GM12892 (cell line): Measurements from ENCODE around the gene USP35.
"Not testable (repeated sequence)": the region's sequence is repeated elsewhere in the genome, so short reads cannot be mapped to it uniquely, and the experiment has no call there.

ENCODE experiments used
- DNase-seq: peaks from one replicate; pipeline ENCODE4 v3.0.0; 2011; ENCODE audit not compliant: insufficient read length
- FAIRE-seq: peaks from 2 replicates; lab custom pipeline; 2011; peaks lifted over from hg19 to GRCh38; lab: Jason Lieb, UNC
- POLR2A ChIP-seq: IDR thresholded peaks from 2 replicates; pipeline ENCODE4 v1.6.1; 2011; ENCODE audit warnings: low read depth, low read length, control low read depth
- POLR2AphosphoS5 ChIP-seq: IDR thresholded peaks from 2 replicates; pipeline ENCODE4 v1.6.1; 2011; ENCODE audit warnings: low read depth, low read length, control low read depth
- TAF1 ChIP-seq: IDR thresholded peaks from 2 replicates; pipeline ENCODE4 v1.6.1; 2011; ENCODE audit warnings: low read depth, mild to moderate bottlenecking, control low read depth, low read length, borderline replicate concordance

The USP35 gene

GRCh38 chr11:78221396-78222315, 32.9 kb downstream of the USP35 start:
- no peak for DNase-seq
- FAIRE-seq: no peak
- TF ChIP-seq POLR2AphosphoS5 (no peak), TAF1 (no peak), POLR2A (no peak)

- not testable (repeated sequence) for DNase-seq, FAIRE-seq
Observed at GRCh38 chr11:78222726-78223125, 34.0 kb downstream of the USP35 start.

GRCh38 chr11:78223320-78223954, 34.7 kb downstream of the USP35 start:
- DNase-seq (peak; percentile 47), FAIRE-seq (peak; percentile 95)
- TF ChIP-seq POLR2AphosphoS5 (no peak), POLR2A (no peak), TAF1 (no peak)

GRCh38 chr11:78224506-78224905, 35.8 kb downstream of the USP35 start:
- no peak for FAIRE-seq
- DNase-seq: no peak
- TF ChIP-seq POLR2AphosphoS5 (no peak), TAF1 (no peak), POLR2A (no peak)

- TF ChIP-seq TAF1: no peak
- no peak for TF ChIP-seq POLR2AphosphoS5
- no peak for TF ChIP-seq POLR2A
- FAIRE-seq (no peak), DNase-seq (no peak)
Observed at GRCh38 chr11:78224906-78225420, 36.2 kb downstream of the USP35 start.

- FAIRE-seq (peak; percentile 70), DNase-seq (no peak)
- TF ChIP-seq TAF1 (no peak), POLR2A (no peak), POLR2AphosphoS5 (no peak)
Observed at GRCh38 chr11:78226684-78227680, 38.3 kb downstream of the USP35 start.

GRCh38 chr11:78227921-78228320, 39.2 kb downstream of the USP35 start:
- TF ChIP-seq POLR2A (no peak), TAF1 (no peak), POLR2AphosphoS5 (no peak)
- FAIRE-seq: peak; percentile 67
- no peak for DNase-seq

GRCh38 chr11:78228467-78228866, 39.7 kb downstream of the USP35 start:
- FAIRE-seq (peak; percentile 88), DNase-seq (peak; percentile 52)
- no peak for TF ChIP-seq TAF1
- no peak for TF ChIP-seq POLR2AphosphoS5
- TF ChIP-seq POLR2A: no peak

- no peak for TF ChIP-seq TAF1
- no peak for TF ChIP-seq POLR2A
- DNase-seq (no peak), FAIRE-seq (no peak)
Observed at GRCh38 chr11:78229106-78229505, 40.4 kb downstream of the USP35 start.

GRCh38 chr11:78230161-78230877, 41.6 kb downstream of the USP35 start:
- TF ChIP-seq TAF1 (no peak), POLR2A (no peak), POLR2AphosphoS5 (no peak)
- no peak for DNase-seq
- FAIRE-seq: peak; percentile 46
